Measurements from ENCODE around the gene CAMTA2.

Gene CAMTA2

GRCh38 chr17:4972322-4972721 lies 15.2 kb downstream of the CAMTA2 start:
- DNase-seq (ENCODE audit: low spot score), result no peak
- no peak for TF ChIP-seq CTCF (IDR thresholded peaks at IDR 0.05; ENCODE audit: extremely low read depth, missing control alignments)

- no peak for DNase-seq (ENCODE audit: low spot score)
- TF ChIP-seq CTCF (IDR thresholded peaks at IDR 0.05; ENCODE audit: extremely low read depth, missing control alignments), result no peak
Observed at GRCh38 chr17:4971826-4972225, 15.6 kb downstream of the CAMTA2 start.

GRCh38 chr17:4970273-4970672 lies 17.2 kb downstream of the CAMTA2 start:
- DNase-seq (ENCODE audit: low spot score), result no peak
- no peak for TF ChIP-seq CTCF (IDR thresholded peaks at IDR 0.05; ENCODE audit: extremely low read depth, missing control alignments)

GRCh38 chr17:4969551-4970173 lies 17.8 kb downstream of the CAMTA2 start:
- no peak for TF ChIP-seq CTCF (IDR thresholded peaks at IDR 0.05; ENCODE audit: extremely low read depth, missing control alignments)

GRCh38 chr17:4969047-4969550 lies 18.4 kb downstream of the CAMTA2 start:
- no peak for DNase-seq (ENCODE audit: low spot score)
- no peak for TF ChIP-seq CTCF (IDR thresholded peaks at IDR 0.05; ENCODE audit: extremely low read depth, missing control alignments)

More at GRCh38 chr17:4969551-4970173, 17.8 kb downstream of the CAMTA2 start:
- no peak for DNase-seq (ENCODE audit: low spot score)

- no peak for DNase-seq (ENCODE audit: low spot score)
- no peak for TF ChIP-seq CTCF (IDR thresholded peaks at IDR 0.05; ENCODE audit: extremely low read depth, missing control alignments)
Observed at GRCh38 chr17:4968486-4969046, 18.9 kb downstream of the CAMTA2 start.

- peak; percentile 95 for DNase-seq (ENCODE audit: low spot score)
- no peak for TF ChIP-seq CTCF (IDR thresholded peaks at IDR 0.05; ENCODE audit: extremely low read depth, missing control alignments)
Observed at GRCh38 chr17:4967539-4968485, 19.7 kb downstream of the CAMTA2 start, which contains the start of gene SPAG7. SPAG7 (minus strand) TSS chr17:4967817; CDS start chr17:4967804, 13 bp downstream.

Measured in GM20000 (cell line).